PC-3 (cell line): Measurements from ENCODE around the gene GRIA2.

Experiments used
- CTCF ChIP-seq: fragments of 300-600 bp; sonication (generic); conservative IDR thresholded peaks from 2 replicates; pipeline ENCODE4 v1.5.1; 2017; ENCODE audit warnings: antibody characterized with exemption, low read depth, mild to moderate bottlenecking, low read length
- EZH2 ChIP-seq: fragments of 300-600 bp; sonication (generic); IDR thresholded peaks from one replicate; pipeline ENCODE4 v1.6.1; 2017; ENCODE audit warnings: antibody characterized with exemption, mild to moderate bottlenecking, low read length; ENCODE audit not compliant: unreplicated experiment

GRCh38 chr4:157219711-157220370 is 687 bp upstream of the GRIA2 start:
- TF ChIP-seq EZH2 (no peak), CTCF (no peak)
